DMS79 treated with DMSO at 0.1 percent for 48 hours (cell line): ENCODE data around the gene MCCC1.
"Not testable (repeated sequence)": the region's sequence is repeated elsewhere in the genome, so short reads cannot be mapped to it uniquely, and the experiment has no call there.

Experiments
- DNase-seq: peaks from one replicate; lab custom pipeline; 2025; lab: John Stamatoyannopoulos, UW

Gene MCCC1

GRCh38 chr3:183044547-183045229, 54.6 kb downstream of the MCCC1 start:
- DNase-seq: no peak

- DNase-seq: no peak
These were observed 60.5 kb downstream of the MCCC1 start for GRCh38 chr3:183038757-183039156.

GRCh38 chr3:183038221-183038620, 61.1 kb downstream of the MCCC1 start:
- no peak for DNase-seq

GRCh38 chr3:183033746-183034145, 65.5 kb downstream of the MCCC1 start:
- no peak for DNase-seq

GRCh38 chr3:183032880-183033555, 66.3 kb downstream of the MCCC1 start:
- DNase-seq: no peak

- DNase-seq: no peak
These were observed 67.5 kb downstream of the MCCC1 start for GRCh38 chr3:183031826-183032225.

GRCh38 chr3:183028416-183028815, 70.9 kb downstream of the MCCC1 start:
- no peak for DNase-seq

- DNase-seq: no peak
These were observed 72.0 kb downstream of the MCCC1 start for GRCh38 chr3:183027276-183027675.

GRCh38 chr3:183022936-183023516, 76.3 kb downstream of the MCCC1 start:
- DNase-seq: no peak

GRCh38 chr3:183018421-183019192, 80.7 kb downstream of the MCCC1 start:
- DNase-seq: no peak

- no peak for DNase-seq
These were observed 84.1 kb downstream of the MCCC1 start for GRCh38 chr3:183015185-183015584.

- no peak for DNase-seq
These were observed 85.4 kb downstream of the MCCC1 start for GRCh38 chr3:183013856-183014255.

- no peak for DNase-seq
These were observed 86.2 kb downstream of the MCCC1 start for GRCh38 chr3:183013074-183013473.

- no peak for DNase-seq
These were observed 90.5 kb downstream of the MCCC1 start for GRCh38 chr3:183008800-183009199.

GRCh38 chr3:183008303-183008702, 91.0 kb downstream of the MCCC1 start:
- DNase-seq: no peak

- DNase-seq: no peak
These were observed 92.8 kb downstream of the MCCC1 start for GRCh38 chr3:183006396-183007002.

- no peak for DNase-seq
These were observed 99.5 kb downstream of the MCCC1 start for GRCh38 chr3:182999767-183000166.

- DNase-seq: not testable (repeated sequence)
These were observed 105.7 kb downstream of the MCCC1 start for GRCh38 chr3:182993486-182994201.

- DNase-seq: peak; percentile 74
These were observed 109.7 kb downstream of the MCCC1 start for GRCh38 chr3:182989566-182989965.

GRCh38 chr3:182986021-182986420, 113.3 kb downstream of the MCCC1 start:
- no peak for DNase-seq

- no peak for DNase-seq
These were observed 115.4 kb downstream of the MCCC1 start for GRCh38 chr3:182983876-182984275.

- DNase-seq: no peak
These were observed 118.3 kb downstream of the MCCC1 start for GRCh38 chr3:182981038-182981380.
